ENCODE measurements around the gene RERG. TPM values are rescaled to one million over a fixed set of nuclear protein-coding genes. Genes with fewer than 3 reads are reported as not detected.

RERG gene
- total RNA-seq, 2 experiments from 2014 or later: not detected

DNA sequence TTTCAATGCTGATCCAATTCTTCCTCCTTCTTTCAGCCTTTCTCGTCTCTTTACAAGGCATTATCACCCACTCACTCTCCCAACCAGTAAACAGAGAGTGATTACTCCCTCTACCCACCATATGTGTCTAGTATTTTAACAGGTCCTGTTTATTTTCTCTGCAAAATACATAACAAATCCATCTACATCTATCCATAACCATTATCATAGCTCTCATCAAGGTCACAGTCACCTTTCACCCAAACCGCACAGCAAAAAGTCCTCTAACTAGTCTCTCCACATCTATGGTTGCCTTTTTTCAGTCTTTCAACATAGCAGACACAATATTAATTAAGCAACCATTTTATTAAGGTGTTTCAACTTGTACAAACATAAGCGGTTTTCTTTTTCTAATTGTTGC is 21.9 kb upstream of the RERG start:
- Mint-ChIP-seq H3K4me3 (no peak overlapping the region), H3K27ac (no peak overlapping the region), H3K9me3 (peaks cover 3% of the 10 kb centered on the region), H3K27me3 (peaks cover 40% of the 10 kb centered on the region), H3K36me3 (ENCODE audit: low read depth) (peaks cover 1% of the 10 kb centered on the region), H3K4me1 (ENCODE audit: low read depth) (no peaks in the 10 kb centered on the region)
- TF ChIP-seq, protein P1, sequence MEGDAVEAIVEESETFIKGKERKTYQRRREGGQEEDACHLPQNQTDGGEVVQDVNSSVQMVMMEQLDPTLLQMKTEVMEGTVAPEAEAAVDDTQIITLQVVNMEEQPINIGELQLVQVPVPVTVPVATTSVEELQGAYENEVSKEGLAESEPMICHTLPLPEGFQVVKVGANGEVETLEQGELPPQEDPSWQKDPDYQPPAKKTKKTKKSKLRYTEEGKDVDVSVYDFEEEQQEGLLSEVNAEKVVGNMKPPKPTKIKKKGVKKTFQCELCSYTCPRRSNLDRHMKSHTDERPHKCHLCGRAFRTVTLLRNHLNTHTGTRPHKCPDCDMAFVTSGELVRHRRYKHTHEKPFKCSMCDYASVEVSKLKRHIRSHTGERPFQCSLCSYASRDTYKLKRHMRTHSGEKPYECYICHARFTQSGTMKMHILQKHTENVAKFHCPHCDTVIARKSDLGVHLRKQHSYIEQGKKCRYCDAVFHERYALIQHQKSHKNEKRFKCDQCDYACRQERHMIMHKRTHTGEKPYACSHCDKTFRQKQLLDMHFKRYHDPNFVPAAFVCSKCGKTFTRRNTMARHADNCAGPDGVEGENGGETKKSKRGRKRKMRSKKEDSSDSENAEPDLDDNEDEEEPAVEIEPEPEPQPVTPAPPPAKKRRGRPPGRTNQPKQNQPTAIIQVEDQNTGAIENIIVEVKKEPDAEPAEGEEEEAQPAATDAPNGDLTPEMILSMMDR (IDR thresholded peaks at IDR 0.05): no peak
- CTCF ChIA-PET: interaction anchor here (0.9 to 1.6 kb wide), 3 partner anchors 12 to 22 kb away, joined by 3 to 6 read pairs (median 4); partner anchors contain the start of gene RERG
- POLR2A ChIA-PET: no interaction called here
- DNase-seq: no peak
- ATAC-seq: no peak
- intact Hi-C loops (cut with micrococcal nuclease): no loop called here

DNA sequence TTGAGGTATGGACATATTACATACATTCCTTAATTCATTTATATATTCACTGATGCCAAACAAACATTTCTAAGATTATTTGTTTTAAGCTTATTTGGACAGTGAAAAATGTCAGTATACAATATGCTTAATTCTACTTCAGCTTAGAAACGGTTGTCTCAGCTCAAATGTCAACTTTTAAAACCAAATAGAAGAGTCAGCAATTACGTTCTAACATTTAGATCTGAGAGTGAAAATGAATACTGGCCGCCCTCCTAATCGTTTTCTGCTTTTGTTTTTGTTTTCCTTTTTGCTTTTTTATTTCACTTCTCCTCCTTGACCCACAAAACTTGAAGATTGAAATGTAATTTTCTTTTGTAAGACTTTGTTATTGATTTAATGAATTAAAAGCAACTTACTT is 19.7 kb upstream of the RERG start:
- no peaks in the 10 kb centered on the region for H3K36me3 Mint-ChIP-seq (ENCODE audit: low read depth)
- ChIA-PET POLR2A (no interaction called here), CTCF (no interaction called here)
- H3K27me3 Mint-ChIP-seq: peaks cover 35% of the 10 kb centered on the region
- no peak for DNase-seq
- H3K27ac Mint-ChIP-seq: no peak overlapping the region
- TF ChIP-seq, protein P1 (IDR thresholded peaks at IDR 0.05): no peak
- no peaks in the 10 kb centered on the region for H3K4me1 Mint-ChIP-seq (ENCODE audit: low read depth)
- ATAC-seq: no peak
- H3K9me3 Mint-ChIP-seq: no peaks in the 10 kb centered on the region
- H3K4me3 Mint-ChIP-seq: no peak overlapping the region
- intact Hi-C loops (cut with micrococcal nuclease): no loop called here

DNA sequence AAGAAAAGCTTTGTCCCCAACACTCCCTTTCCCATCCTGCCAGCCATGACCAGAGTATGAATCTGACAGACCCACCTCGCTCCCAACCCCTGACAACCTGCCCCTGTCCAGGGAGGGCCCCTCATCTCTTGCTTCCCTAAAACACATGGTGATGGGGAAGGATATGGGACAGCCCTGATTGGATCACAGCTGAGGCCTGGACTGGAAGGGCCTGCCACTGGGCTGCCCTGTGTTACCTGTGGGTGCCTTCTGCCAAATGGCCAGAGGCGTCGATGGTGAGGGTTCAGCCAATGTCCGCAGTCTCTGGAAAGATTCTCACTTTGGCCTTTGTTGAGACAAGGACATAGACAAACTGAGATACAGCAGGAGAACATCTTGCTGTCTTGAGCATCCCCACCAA is 13.3 kb upstream of the RERG start:
- Mint-ChIP-seq H3K9me3 (no peaks in the 10 kb centered on the region), H3K27me3 (peaks cover 13% of the 10 kb centered on the region), H3K4me1 (ENCODE audit: low read depth) (no peaks in the 10 kb centered on the region), H3K27ac (no peak overlapping the region), H3K4me3 (no peak overlapping the region), H3K36me3 (ENCODE audit: low read depth) (no peaks in the 10 kb centered on the region)
- intact Hi-C loops (cut with micrococcal nuclease): no loop called here
- ChIA-PET POLR2A (no interaction called here), CTCF (interaction anchor here (1.9 kb wide), 1 partner anchor 13 kb away, joined by 7 read pairs; the partner anchor contains the start of gene RERG)
- ATAC-seq (no peak), DNase-seq (no peak)
- TF ChIP-seq, protein P1 (IDR thresholded peaks at IDR 0.05): no peak

DNA sequence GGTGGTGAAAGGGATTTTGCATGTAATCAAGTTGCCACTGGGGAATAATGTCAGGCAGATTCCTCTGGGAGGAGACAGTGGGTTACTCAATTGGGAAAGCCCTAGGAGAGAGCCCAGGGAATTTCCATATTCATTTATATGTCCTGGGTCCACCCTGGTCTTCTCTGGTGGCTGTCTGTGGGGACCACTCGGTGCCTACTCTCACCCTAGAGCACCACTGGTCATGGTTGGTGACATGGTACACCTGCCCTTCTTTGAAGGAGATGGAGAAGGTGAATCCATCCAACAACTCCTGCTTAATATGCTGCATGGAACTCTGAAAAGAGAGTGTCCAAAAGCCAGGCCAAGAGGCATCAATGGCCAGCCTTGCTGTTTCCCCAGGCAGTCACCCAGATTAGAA is 12.8 kb upstream of the RERG start:
- CTCF ChIA-PET: no interaction called here
- intact Hi-C loops (cut with micrococcal nuclease): no loop called here

DNA sequence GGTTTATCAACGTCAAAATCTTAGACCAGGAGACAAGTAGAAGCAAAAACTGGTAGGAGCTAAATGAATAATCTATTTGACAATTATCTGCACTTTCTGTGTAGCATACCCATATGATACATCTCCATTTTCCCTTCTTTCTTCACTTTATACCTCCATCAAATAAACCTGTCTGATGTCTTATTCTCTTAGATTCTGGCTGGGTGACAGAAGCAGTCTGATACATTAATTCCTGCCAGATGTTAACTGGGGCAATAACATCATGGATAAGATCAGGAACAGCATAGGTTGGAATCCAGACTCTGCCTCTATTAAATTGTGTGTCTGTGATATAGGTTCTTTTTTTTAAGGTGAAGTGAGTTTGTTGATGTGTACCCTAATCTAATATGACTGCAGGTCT is 11.7 kb upstream of the RERG start:
- no peak for DNase-seq
- ChIA-PET POLR2A (no interaction called here), CTCF (interaction anchor here (0.9 to 4.3 kb wide), 3 partner anchors 12 to 44 kb away, joined by 3 to 44 read pairs (median 3); partner anchors contain the start of gene RERG)
- intact Hi-C loops (cut with micrococcal nuclease): no loop called here
- H3K4me3 Mint-ChIP-seq: no peak overlapping the region
- no peaks in the 10 kb centered on the region for H3K4me1 Mint-ChIP-seq (ENCODE audit: low read depth)
- H3K27ac Mint-ChIP-seq: no peak overlapping the region
- H3K36me3 Mint-ChIP-seq (ENCODE audit: low read depth): no peaks in the 10 kb centered on the region
- no peaks in the 10 kb centered on the region for H3K9me3 Mint-ChIP-seq
- TF ChIP-seq, protein P1 (IDR thresholded peaks at IDR 0.05): no peak
- H3K27me3 Mint-ChIP-seq: peaks cover 12% of the 10 kb centered on the region
- no peak for ATAC-seq

More for the DNA sequence above, 12.8 kb upstream of the RERG start:
- H3K9me3 Mint-ChIP-seq: no peaks in the 10 kb centered on the region
- DNase-seq (no peak), ATAC-seq (no peak)
- no peaks in the 10 kb centered on the region for H3K4me1 Mint-ChIP-seq (ENCODE audit: low read depth)
- H3K27ac Mint-ChIP-seq: no peak overlapping the region
- H3K4me3 Mint-ChIP-seq: no peak overlapping the region
- no peaks in the 10 kb centered on the region for H3K36me3 Mint-ChIP-seq (ENCODE audit: low read depth)
- TF ChIP-seq, protein P1 (IDR thresholded peaks at IDR 0.05): no peak
- POLR2A ChIA-PET: no interaction called here
- peaks cover 15% of the 10 kb centered on the region for H3K27me3 Mint-ChIP-seq
